IMR-90 (cell line): ENCODE data around the gene EML6. TPM values are rescaled to one million over a fixed set of nuclear protein-coding genes. Genes with fewer than 3 reads are reported as not detected.
A peak's percentile ranks its signal among the peaks of the same experiment; 100 is the strongest.

ENCODE experiments used
- ATAC-seq: fragments of 200-7000 bp; cut with Tn5 transposase; 2 replicates; pipeline ENCODE4 v1.9.1; 2020; ENCODE audit warnings: low read depth, mild to moderate bottlenecking, moderate library complexity
- BruUV-seq: library from RNA; stranded (reverse); fragments of 400-500 nt; replicated peaks from 2 replicates; lab custom pipeline; 2021; lab: Mats Ljungman, UMichigan
- CTCF ChIA-PET: fragments of 300-600 bp; formaldehyde crosslinking; extraction: SDS; loops from one replicate; lab custom pipeline; 2021; ENCODE audit warnings: antibody characterized with exemption; lab: Yijun Ruan, JAX
- POLR2A ChIA-PET: fragments of 300-600 bp; sonication (Branson Sonifier 250); formaldehyde crosslinking; loops from one replicate; lab custom pipeline; 2022; ENCODE audit warnings: antibody characterized with exemption; ENCODE audit not compliant: unreplicated experiment; lab: Charles Lee
- DNase-seq: peaks from one replicate; pipeline ENCODE4 v3.0.0; 2013
- H2AFZ ChIP-seq: replicated peaks from 2 replicates; pipeline ENCODE3; 2013; ENCODE audit warnings: low read length, mild to moderate bottlenecking; ENCODE audit not compliant: poor library complexity
- H2AK5ac ChIP-seq: 2 replicates; pipeline ENCODE4 v1.6.1; 2013; ENCODE audit warnings: low read depth, low read length, inconsistent platforms
- H2AK9ac ChIP-seq: replicated peaks from 2 replicates; pipeline ENCODE3; 2013; ENCODE audit warnings: mild to moderate bottlenecking, low read depth, low read length, moderate library complexity; ENCODE audit not compliant: poor library complexity
- H2BK120ac ChIP-seq: 2 replicates; pipeline ENCODE4 v1.6.1; 2013; ENCODE audit warnings: low read depth, low read length, inconsistent platforms
- H2BK15ac ChIP-seq: 3 replicates; pipeline ENCODE4 v1.6.1; 2013; ENCODE audit warnings: low read depth, low read length, inconsistent platforms
- H2BK20ac ChIP-seq: 2 replicates; pipeline ENCODE4 v1.6.1; 2013; ENCODE audit warnings: low read depth, mild to moderate bottlenecking, inconsistent platforms, low read length, moderate library complexity
- H2BK5ac ChIP-seq: 2 replicates; pipeline ENCODE4 v1.6.1; 2013; ENCODE audit warnings: mild to moderate bottlenecking, low read depth, low read length, inconsistent platforms; ENCODE audit not compliant: poor library complexity, severe bottlenecking
- H3K14ac ChIP-seq: replicated peaks from 2 replicates; pipeline ENCODE4 v1.6.1; 2013; ENCODE audit warnings: low read depth, low read length, inconsistent platforms
- H3K18ac ChIP-seq: 2 replicates; pipeline ENCODE4 v1.6.1; 2013; ENCODE audit warnings: low read depth, low read length, control low read depth
- H3K23ac ChIP-seq: 2 replicates; pipeline ENCODE4 v1.6.1; 2013; ENCODE audit warnings: low read depth, low read length, inconsistent platforms
- H3K27ac ChIP-seq: 2 replicates; pipeline ENCODE4 v1.5.1; 2013; ENCODE audit warnings: mild to moderate bottlenecking, control low read depth, low read length; ENCODE audit not compliant: insufficient read depth
- H3K27me3 ChIP-seq: 2 replicates; pipeline ENCODE4 v1.6.1; 2013; ENCODE audit warnings: low read length; ENCODE audit not compliant: control insufficient read depth, insufficient read depth
- H3K36me3 ChIP-seq: 2 replicates; pipeline ENCODE4 v1.6.1; 2013; ENCODE audit warnings: low read length, mixed read lengths; ENCODE audit not compliant: control insufficient read depth, insufficient read depth
- H3K4ac ChIP-seq: 2 replicates; pipeline ENCODE4 v1.6.1; 2013; ENCODE audit warnings: low read depth, low read length, inconsistent platforms
- H3K4me1 ChIP-seq: 2 replicates; pipeline ENCODE4 v1.6.1; 2013; ENCODE audit warnings: low read length, mixed read lengths; ENCODE audit not compliant: control insufficient read depth, insufficient read depth
- H3K4me2 ChIP-seq: 2 replicates; pipeline ENCODE4 v1.6.1; 2013; ENCODE audit warnings: low read depth, mild to moderate bottlenecking, control low read depth, low read length, moderate library complexity
- H3K4me3 ChIP-seq: 2 replicates; pipeline ENCODE4 v1.5.1; 2013; ENCODE audit warnings: low read depth, mild to moderate bottlenecking, control low read depth, low read length, moderate library complexity; ENCODE audit not compliant: insufficient read depth
- H3K56ac ChIP-seq: 2 replicates; pipeline ENCODE4 v1.6.1; 2013; ENCODE audit warnings: low read length, inconsistent platforms; ENCODE audit not compliant: insufficient read depth; ENCODE audit errors: extremely low read depth
- H3K79me1 ChIP-seq, 2 experiments: 2 replicates each; pipeline ENCODE4 v1.6.1; 2013; ENCODE audit warnings: low read length in 2 of 2, inconsistent platforms in 1 of 2, low read depth in 1 of 2
- H3K9ac ChIP-seq: 2 replicates; pipeline ENCODE4 v1.6.1; 2013; ENCODE audit warnings: low read depth, low read length, control low read depth
- H3K9me1 ChIP-seq: 2 replicates; pipeline ENCODE4 v1.6.1; 2013; ENCODE audit warnings: low read length, inconsistent platforms; ENCODE audit not compliant: insufficient read depth
- H3K9me3 ChIP-seq: 2 replicates; pipeline ENCODE4 v1.6.1; 2013; ENCODE audit warnings: low read length; ENCODE audit not compliant: control insufficient read depth, insufficient read depth
- H4K20me1 ChIP-seq: 2 replicates; pipeline ENCODE4 v1.6.1; 2013; ENCODE audit warnings: low read length, inconsistent platforms; ENCODE audit not compliant: insufficient read depth
- H4K5ac ChIP-seq: 2 replicates; pipeline ENCODE4 v1.6.1; 2013; ENCODE audit warnings: mild to moderate bottlenecking, low read depth, low read length, control low read depth
- H4K8ac ChIP-seq, 2 experiments: 2 replicates each; pipeline ENCODE4 v1.6.1; 2013; ENCODE audit warnings: low read depth in 2 of 2, low read length in 2 of 2, control low read depth in 1 of 2, inconsistent platforms in 1 of 2
- H4K91ac ChIP-seq: 2 replicates; pipeline ENCODE4 v1.6.1; 2013; ENCODE audit warnings: low read depth, low read length, inconsistent platforms; ENCODE audit not compliant: insufficient read depth
- CEBPB ChIP-seq: IDR thresholded peaks from 2 replicates; pipeline ENCODE4 v1.6.1; 2012; ENCODE audit warnings: low read depth, low read length, improper control_type of control experiment
- CTCF ChIP-seq: conservative IDR thresholded peaks from 2 replicates; pipeline ENCODE4 v1.5.1; 2012; ENCODE audit warnings: mild to moderate bottlenecking, low read depth, low read length, improper control_type of control experiment
- MXI1 ChIP-seq: IDR thresholded peaks from 2 replicates; pipeline ENCODE4 v1.6.1; 2012; ENCODE audit warnings: low read depth, mild to moderate bottlenecking, low read length, moderate library complexity, borderline replicate concordance
- RAD21 ChIP-seq: IDR thresholded peaks from 2 replicates; pipeline ENCODE4 v1.6.1; 2012; ENCODE audit warnings: low read length, improper control_type of control experiment
- RFX5 ChIP-seq: IDR thresholded peaks from 2 replicates; pipeline ENCODE4 v1.8.0; 2012; ENCODE audit warnings: low read depth, mild to moderate bottlenecking, low read length, moderate library complexity
- WGBS, 2 experiments: methylation state at CpG; one replicate each; pipeline versions ENCODE4 v1.1.5 to v1.1.7; 2013; ENCODE audit warnings: missing lambda C conversion rate in 2 of 2; ENCODE audit not compliant: insufficient read length in 1 of 2; ENCODE audit errors: extremely low coverage in 2 of 2; 5-methylcytosine and 5-hydroxymethylcytosine counted together
- dilution Hi-C: fragments of 300-500 bp; cut with HindIII; formaldehyde crosslinking; loops from one replicate; pipeline ENCODE4 v1.14.3; 2018; ENCODE audit warnings: low sequenced_read_pairs; ENCODE audit not compliant: unreplicated experiment
- in situ Hi-C: fragments of 300-500 bp; cut with MboI; formaldehyde crosslinking; loops from 3 replicates; pipeline ENCODE4 v1.14.3; 2019; ENCODE audit warnings: low sequenced_read_pairs, inconsistent platforms, mixed read lengths
- intact Hi-C: fragments of 100-400 bp; cut with micrococcal nuclease; formaldehyde crosslinking; loops from 2 replicates; pipeline ENCODE4 v1.10.0; 2022
- polyA plus RNA-seq, 3 experiments: library from polyadenylated mRNA; depleted of rRNA; stranded (reverse); fragments of >200 nt; gene quantifications; 2 replicates each; pipeline ENCODE4 v1.2.3, GENCODE V29; 2012; ENCODE audit warnings: low replicate concordance in 1 of 3
- total RNA-seq: library from RNA; depleted of rRNA; stranded (reverse); fragments of >200 nt; gene quantifications from 2 replicates; pipeline ENCODE4 v1.2.3, GENCODE V29; 2012
- TF ChIP-seq, protein P1 (sequence below): fragments of 150-350 bp; IDR thresholded peaks from 2 replicates; pipeline ENCODE4 v1.6.1; 2017; ENCODE audit warnings: mild to moderate bottlenecking, antibody characterized with exemption, low read length, low read depth
- TF ChIP-seq, protein P2 (sequence below): fragments of 150-350 bp; IDR thresholded peaks from 2 replicates; pipeline ENCODE4 v1.6.1; 2016; ENCODE audit warnings: low read depth, mild to moderate bottlenecking, low read length, moderate library complexity, borderline replicate concordance

Gene EML6
- total and polyA plus RNA-seq, 2 of the 4 experiments (the other 2 are of a cell fraction) = 0.18 to 0.19 TPM

DNA sequence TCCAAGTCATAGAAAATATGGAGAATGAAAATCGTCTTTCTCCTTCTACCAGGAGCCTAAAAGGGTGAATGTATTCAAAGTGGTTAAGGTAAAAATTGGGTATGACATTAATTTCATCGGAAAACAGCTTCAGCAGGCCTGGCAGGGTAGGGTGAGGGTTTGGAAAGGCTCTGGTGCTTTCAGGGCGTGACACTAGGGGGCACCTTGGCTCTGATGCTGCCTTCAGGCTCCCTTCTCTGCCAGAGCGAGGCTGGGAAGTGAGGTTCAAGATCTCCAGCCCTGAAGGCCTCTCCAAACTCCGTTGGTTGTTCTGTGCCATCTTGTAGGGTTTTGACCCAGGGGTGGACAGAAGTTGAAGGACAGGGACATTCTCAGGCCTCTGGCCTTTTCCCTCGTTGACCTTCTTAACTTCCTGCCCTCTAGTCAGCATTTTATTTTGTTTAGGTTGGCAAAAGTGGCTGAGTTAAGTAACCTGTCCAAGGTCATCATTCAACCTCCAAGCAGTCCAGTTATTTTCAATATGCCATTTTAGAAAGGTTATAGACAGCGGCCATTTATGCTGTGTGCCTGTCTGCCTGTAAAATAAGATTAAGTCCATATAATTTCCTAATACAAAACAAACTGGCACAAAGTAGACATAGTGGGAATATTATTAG lies 40.3 kb downstream of the EML6 start:
- H3K14ac ChIP-seq = no peak overlapping the region
- in situ Hi-C loops = no loop called here
- H2AK5ac ChIP-seq = no peak overlapping the region
- no peaks in the 10 kb centered on the region for H4K20me1 ChIP-seq
- intact Hi-C loops = no loop called here
- no peak overlapping the region for H2BK120ac ChIP-seq
- CTCF ChIA-PET = interaction anchor here (0.6 kb wide), 2 partner anchors 23 to 710 kb away, joined by 3 to 4 read pairs; no protein-coding TSS in a partner anchor
- no peak overlapping the region for H2BK15ac ChIP-seq
- no peaks in the 10 kb centered on the region for H3K4me1 ChIP-seq
- no peak overlapping the region for H2AFZ ChIP-seq
- H3K27ac ChIP-seq = no peak overlapping the region
- no peak overlapping the region for H2BK5ac ChIP-seq
- H3K4me3 ChIP-seq = no peak overlapping the region
- H3K79me1 ChIP-seq = no peaks in the 10 kb centered on the region
- H3K4me2 ChIP-seq = no peak overlapping the region
- H4K5ac ChIP-seq = no peak overlapping the region
- dilution Hi-C loops = no loop called here
- no peak overlapping the region for H3K56ac ChIP-seq
- H4K91ac ChIP-seq = no peak overlapping the region
- TF ChIP-seq, protein P1, sequence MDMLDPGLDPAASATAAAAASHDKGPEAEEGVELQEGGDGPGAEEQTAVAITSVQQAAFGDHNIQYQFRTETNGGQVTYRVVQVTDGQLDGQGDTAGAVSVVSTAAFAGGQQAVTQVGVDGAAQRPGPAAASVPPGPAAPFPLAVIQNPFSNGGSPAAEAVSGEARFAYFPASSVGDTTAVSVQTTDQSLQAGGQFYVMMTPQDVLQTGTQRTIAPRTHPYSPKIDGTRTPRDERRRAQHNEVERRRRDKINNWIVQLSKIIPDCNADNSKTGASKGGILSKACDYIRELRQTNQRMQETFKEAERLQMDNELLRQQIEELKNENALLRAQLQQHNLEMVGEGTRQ = no peak
- TF ChIP-seq CTCF (peak; percentile 26; the same call in 1 of the 2 replicates), RFX5 (no peak), RAD21 (0 out of 2 replicates have a peak, but pooled peaks have one; percentile 17), CEBPB (no peak), MXI1 (no peak)
- TF ChIP-seq, protein P2, sequence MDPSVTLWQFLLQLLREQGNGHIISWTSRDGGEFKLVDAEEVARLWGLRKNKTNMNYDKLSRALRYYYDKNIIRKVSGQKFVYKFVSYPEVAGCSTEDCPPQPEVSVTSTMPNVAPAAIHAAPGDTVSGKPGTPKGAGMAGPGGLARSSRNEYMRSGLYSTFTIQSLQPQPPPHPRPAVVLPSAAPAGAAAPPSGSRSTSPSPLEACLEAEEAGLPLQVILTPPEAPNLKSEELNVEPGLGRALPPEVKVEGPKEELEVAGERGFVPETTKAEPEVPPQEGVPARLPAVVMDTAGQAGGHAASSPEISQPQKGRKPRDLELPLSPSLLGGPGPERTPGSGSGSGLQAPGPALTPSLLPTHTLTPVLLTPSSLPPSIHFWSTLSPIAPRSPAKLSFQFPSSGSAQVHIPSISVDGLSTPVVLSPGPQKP = no peak
- H3K9ac ChIP-seq = no peak overlapping the region
- ATAC-seq = no peak
- POLR2A ChIA-PET = no interaction called here
- DNase-seq = no peak
- H3K27me3 ChIP-seq = no peaks in the 10 kb centered on the region
- no peak overlapping the region for H3K4ac ChIP-seq
- H4K8ac ChIP-seq = no peak overlapping the region
- H2AK9ac ChIP-seq = no peak overlapping the region
- no peaks in the 10 kb centered on the region for H3K9me1 ChIP-seq
- no peak overlapping the region for H3K18ac ChIP-seq
- WGBS, 2 experiments = no CpG with 5 or more reads among the region's 7 CpGs
- H2BK20ac ChIP-seq = no peak overlapping the region
- no peaks in the 10 kb centered on the region for H3K36me3 ChIP-seq
- no peak overlapping the region for H3K23ac ChIP-seq
- no TSS peak for BruUV-seq
- no peaks in the 10 kb centered on the region for H3K9me3 ChIP-seq
